Upper lobe of left lung (tissue), 6 donors: ENCODE measurements around the gene CCSAP. TPM values are rescaled to one million over a fixed set of nuclear protein-coding genes. Genes with fewer than 3 reads are reported as not detected.
A peak's percentile ranks its signal among the peaks of the same experiment; 100 is the strongest.

Source experiments
- ATAC-seq, 2 donors: fragments of 200-7000 bp; cut with Tn5 transposase; one replicate each; pipeline ENCODE4 v1.9.1; 2022; ENCODE audit warnings: mild to moderate bottlenecking in 2 of 2, moderate library complexity in 2 of 2; ENCODE audit not compliant: low FRiP score in 2 of 2
- DNase-seq, 2 donors: peaks; one replicate each; pipeline ENCODE4 v3.0.0-alpha.2; 2019 to 2020
- H3K27ac ChIP-seq, 4 donors: fragments of 200-600 bp; sonication (generic); one replicate each; pipeline ENCODE4 v1.5.1; 2016 to 2019
- H3K27me3 ChIP-seq, 4 donors: fragments of 200-600 bp; sonication (generic); one replicate each; pipeline ENCODE4 v1.5.1; 2017 to 2019
- H3K36me3 ChIP-seq, 4 donors: fragments of 200-600 bp; sonication (generic); one replicate each; pipeline ENCODE4 v1.5.1; 2016 to 2019
- H3K4me1 ChIP-seq, 4 donors: fragments of 200-600 bp; sonication (generic); one replicate each; pipeline ENCODE4 v1.5.1; 2018 to 2019
- H3K4me3 ChIP-seq, 4 donors: fragments of 200-600 bp; sonication (generic); one replicate each; pipeline ENCODE4 v1.5.1; 2017 to 2019; ENCODE audit warnings: mild to moderate bottlenecking in 2 of 4, moderate library complexity in 1 of 4
- H3K9me3 ChIP-seq, 4 donors: fragments of 200-600 bp; sonication (generic); one replicate each; pipeline ENCODE4 v1.5.1; 2018 to 2019
- EP300 ChIP-seq, 4 donors: sonication (generic); formaldehyde crosslinking; IDR thresholded peaks; one replicate each; pipeline ENCODE4 v1.5.1; 2017; ENCODE audit warnings: antibody characterized with exemption in 4 of 4, control low read depth in 2 of 4
- POLR2A ChIP-seq, 4 donors: fragments of 450-650 bp; IDR thresholded peaks; one replicate each; pipeline ENCODE4 v1.5.1; 2016 to 2017; ENCODE audit warnings: antibody characterized with exemption in 4 of 4, mild to moderate bottlenecking in 2 of 4
- POLR2AphosphoS5 ChIP-seq, 2 donors: sonication (generic); formaldehyde crosslinking; IDR thresholded peaks; one replicate each; pipeline ENCODE4 v1.5.1; 2017; ENCODE audit warnings: antibody characterized with exemption in 2 of 2
- WGBS, 2 donors: methylation state at CpG; one replicate each; pipeline ENCODE4 v1.1.5; 2017 to 2018; 5-methylcytosine and 5-hydroxymethylcytosine counted together
- total RNA-seq, 6 donors: library from RNA; depleted of rRNA in 4 of 6; stranded (reverse); fragments of >200 nt in 4 of 6; gene quantifications; one replicate each; pipeline versions ENCODE4 v1.1.0 to v1.2.1, GENCODE V29; 2016 to 2021
- TF ChIP-seq, protein P1 (sequence below), 6 experiments: fragments of 450-650 bp in 4 of 6; fragments of 200-600 bp in 2 of 6; sonication (generic) in 2 of 6; IDR thresholded peaks; one replicate each; pipeline ENCODE4 v1.5.1; 2016 to 2019; ENCODE audit warnings: antibody characterized with exemption in 6 of 6
- donor health status: DM: no; HTN: no; CAD: no; lungs with moderate emphysema.
- donor health status: DM: no; HTN: yes; CAD: no; lungs with severe emphysema.

Gene CCSAP
- total RNA-seq, 6 donors from 2014 or later = 4.9 to 11.2 (median 7.1) TPM

DNA sequence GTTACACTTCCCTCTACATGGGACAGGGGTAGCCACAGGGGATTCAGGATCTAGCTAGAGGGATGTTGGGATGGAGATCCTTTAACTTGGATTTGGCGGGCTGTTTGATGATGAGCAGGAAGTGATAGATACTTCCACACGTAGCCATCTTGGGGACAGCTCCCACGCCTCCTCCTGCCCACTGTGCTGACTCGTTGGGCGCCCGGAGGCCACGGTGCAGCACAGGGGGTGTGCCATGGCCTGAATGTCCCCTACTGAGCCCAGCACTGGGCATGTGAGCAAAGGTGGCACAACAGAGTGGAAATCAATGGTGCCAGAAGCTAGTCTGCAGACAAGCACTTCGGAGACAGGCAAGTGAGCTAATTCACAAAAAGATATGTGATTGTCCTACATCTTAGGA is 31.6 kb upstream of the CCSAP start:
- WGBS, 2 donors = 83 to 88% methylated on average over 8 of the region's 8 CpGs
- H3K4me1 ChIP-seq = no peaks in the 10 kb centered on the region
- H3K27ac ChIP-seq = no peak overlapping the region
- no peaks in the 10 kb centered on the region for H3K9me3 ChIP-seq
- ATAC-seq (peak in 1 of 2 donors; percentile 47), DNase-seq (peak in 1 of 2 donors; percentile 42)
- TF ChIP-seq POLR2AphosphoS5 (IDR thresholded peaks at IDR 0.05) (no peak), POLR2A (IDR thresholded peaks at IDR 0.05) (no peak), EP300 (IDR thresholded peaks at IDR 0.05) (no peak)
- TF ChIP-seq, protein P1, sequence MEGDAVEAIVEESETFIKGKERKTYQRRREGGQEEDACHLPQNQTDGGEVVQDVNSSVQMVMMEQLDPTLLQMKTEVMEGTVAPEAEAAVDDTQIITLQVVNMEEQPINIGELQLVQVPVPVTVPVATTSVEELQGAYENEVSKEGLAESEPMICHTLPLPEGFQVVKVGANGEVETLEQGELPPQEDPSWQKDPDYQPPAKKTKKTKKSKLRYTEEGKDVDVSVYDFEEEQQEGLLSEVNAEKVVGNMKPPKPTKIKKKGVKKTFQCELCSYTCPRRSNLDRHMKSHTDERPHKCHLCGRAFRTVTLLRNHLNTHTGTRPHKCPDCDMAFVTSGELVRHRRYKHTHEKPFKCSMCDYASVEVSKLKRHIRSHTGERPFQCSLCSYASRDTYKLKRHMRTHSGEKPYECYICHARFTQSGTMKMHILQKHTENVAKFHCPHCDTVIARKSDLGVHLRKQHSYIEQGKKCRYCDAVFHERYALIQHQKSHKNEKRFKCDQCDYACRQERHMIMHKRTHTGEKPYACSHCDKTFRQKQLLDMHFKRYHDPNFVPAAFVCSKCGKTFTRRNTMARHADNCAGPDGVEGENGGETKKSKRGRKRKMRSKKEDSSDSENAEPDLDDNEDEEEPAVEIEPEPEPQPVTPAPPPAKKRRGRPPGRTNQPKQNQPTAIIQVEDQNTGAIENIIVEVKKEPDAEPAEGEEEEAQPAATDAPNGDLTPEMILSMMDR (IDR thresholded peaks at IDR 0.05) = no peak
- H3K4me3 ChIP-seq = no peak overlapping the region
- no peaks in the 10 kb centered on the region for H3K36me3 ChIP-seq
- no peaks in the 10 kb centered on the region for H3K27me3 ChIP-seq

DNA sequence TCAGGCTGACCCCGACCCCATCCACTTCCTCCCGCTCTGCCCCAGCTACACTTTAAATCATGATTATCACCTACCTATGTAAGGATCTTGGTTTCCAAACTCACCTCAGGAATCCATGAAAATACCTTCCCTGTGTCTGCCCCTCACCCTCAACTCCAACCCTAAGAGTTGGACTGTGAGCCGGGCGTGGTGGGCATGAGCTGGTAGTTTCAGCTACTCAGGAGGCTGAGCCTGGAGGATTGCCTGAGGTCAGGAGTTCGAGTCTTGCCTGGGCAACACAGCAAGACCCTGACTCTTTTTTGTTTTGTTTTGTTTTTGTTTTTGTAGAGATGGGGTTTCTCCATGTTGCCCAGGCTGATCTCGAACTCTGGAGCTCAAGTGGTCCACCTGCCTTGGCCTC is 30.5 kb upstream of the CCSAP start:
- no peak for TF ChIP-seq POLR2A (IDR thresholded peaks at IDR 0.05)
- no peak for TF ChIP-seq EP300 (IDR thresholded peaks at IDR 0.05)
- TF ChIP-seq, protein P1 (IDR thresholded peaks at IDR 0.05) = no peak
- TF ChIP-seq POLR2AphosphoS5 (IDR thresholded peaks at IDR 0.05) = no peak
- no peaks in the 10 kb centered on the region for H3K36me3 ChIP-seq
- no peak overlapping the region for H3K4me3 ChIP-seq
- 83 to 87% methylated on average over 6 of the region's 6 CpGs for WGBS, 2 donors
- no peak for ATAC-seq
- H3K4me1 ChIP-seq = no peaks in the 10 kb centered on the region
- no peaks in the 10 kb centered on the region for H3K27me3 ChIP-seq
- no peak for DNase-seq
- H3K27ac ChIP-seq = no peak overlapping the region
- H3K9me3 ChIP-seq = no peaks in the 10 kb centered on the region

- H3K9me3 ChIP-seq = no peaks in the 10 kb centered on the region
- ATAC-seq (no peak), DNase-seq (no peak)
- TF ChIP-seq POLR2A (IDR thresholded peaks at IDR 0.05) (no peak), EP300 (IDR thresholded peaks at IDR 0.05) (no peak), POLR2AphosphoS5 (IDR thresholded peaks at IDR 0.05) (no peak)
- TF ChIP-seq, protein P1 (IDR thresholded peaks at IDR 0.05) = no peak
- no peaks in the 10 kb centered on the region for H3K36me3 ChIP-seq
- no peak overlapping the region for H3K4me3 ChIP-seq
- no peak overlapping the region for H3K27ac ChIP-seq
- no peaks in the 10 kb centered on the region for H3K27me3 ChIP-seq
- no peaks in the 10 kb centered on the region for H3K4me1 ChIP-seq
Observed at GRCh38 chr1:229372251-229372650, 29.4 kb upstream of the CCSAP start.

DNA sequence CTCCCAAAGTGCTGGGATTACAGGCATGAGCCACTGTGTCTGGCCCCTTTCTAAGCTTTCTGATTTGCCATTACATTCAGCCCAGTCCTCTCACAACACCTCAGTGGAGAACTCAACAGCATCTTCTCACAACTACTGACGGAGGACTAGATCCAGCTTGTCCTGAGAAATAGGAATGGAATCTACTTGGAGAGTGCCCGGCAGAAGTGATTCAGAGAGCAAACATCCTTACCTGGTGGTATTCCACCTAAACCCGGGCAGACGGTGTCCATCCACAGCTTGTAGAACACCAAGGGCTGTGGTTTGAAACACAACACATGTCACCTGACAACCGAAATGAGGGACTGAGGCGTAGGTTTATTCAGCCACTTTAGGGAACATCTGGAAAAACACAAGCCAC is 28.8 kb upstream of the CCSAP start:
- Histone ChIP-seq H3K27me3 (no peaks in the 10 kb centered on the region), H3K27ac (no peak overlapping the region), H3K4me1 (no peaks in the 10 kb centered on the region), H3K36me3 (no peaks in the 10 kb centered on the region), H3K4me3 (no peak overlapping the region), H3K9me3 (no peaks in the 10 kb centered on the region)
- DNase-seq (no peak), ATAC-seq (no peak)
- 82 to 87% methylated on average over 6 of the region's 6 CpGs for WGBS, 2 donors
- TF ChIP-seq, protein P1 (IDR thresholded peaks at IDR 0.05) = no peak
- no peak for TF ChIP-seq EP300 (IDR thresholded peaks at IDR 0.05)
- TF ChIP-seq POLR2AphosphoS5 (IDR thresholded peaks at IDR 0.05) = no peak
- TF ChIP-seq POLR2A (IDR thresholded peaks at IDR 0.05) = no peak

DNA sequence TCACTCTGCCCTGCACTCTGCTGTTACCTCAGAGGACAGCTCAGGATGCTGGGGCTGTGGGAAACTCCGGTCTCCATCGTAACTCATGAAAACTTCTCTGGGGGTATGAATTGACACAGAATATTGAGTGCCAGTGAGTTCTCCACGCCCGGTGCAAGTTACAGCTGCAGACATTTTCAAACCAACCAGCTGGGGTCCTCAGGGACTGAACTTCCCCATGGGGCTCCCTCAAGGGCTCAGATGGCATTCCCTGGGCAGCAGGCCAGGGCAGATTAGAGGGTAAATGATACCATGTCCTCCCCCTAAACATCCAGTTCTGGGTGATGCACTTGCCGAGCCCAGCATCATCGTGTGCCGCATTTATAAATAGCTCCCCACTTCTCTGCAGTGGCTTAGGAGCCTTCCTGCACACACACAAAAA is 27.8 kb upstream of the CCSAP start:
- no peak for TF ChIP-seq POLR2AphosphoS5 (IDR thresholded peaks at IDR 0.05)
- TF ChIP-seq, protein P1 (IDR thresholded peaks at IDR 0.05) = no peak
- TF ChIP-seq POLR2A (IDR thresholded peaks at IDR 0.05) = no peak
- TF ChIP-seq EP300 (IDR thresholded peaks at IDR 0.05) = no peak
- H3K27ac ChIP-seq = no peak overlapping the region
- H3K9me3 ChIP-seq = no peaks in the 10 kb centered on the region
- no peaks in the 10 kb centered on the region for H3K36me3 ChIP-seq
- 57 to 58% methylated on average over 7 of the region's 7 CpGs for WGBS, 2 donors
- H3K4me3 ChIP-seq = no peak overlapping the region
- DNase-seq (no peak), ATAC-seq (no peak)
- H3K27me3 ChIP-seq = no peaks in the 10 kb centered on the region
- no peaks in the 10 kb centered on the region for H3K4me1 ChIP-seq
